HEK293 (cell line): ENCODE measurements around the gene PTH1R.

Experiments
- CTCF ChIA-PET: fragments of 350-600 bp; formaldehyde crosslinking; extraction: SDS; loops from one replicate; lab custom pipeline; 2021; ENCODE audit warnings: antibody characterized with exemption; lab: Yijun Ruan, JAX
- POLR2A ChIA-PET: fragments of 300-600 bp; formaldehyde crosslinking; extraction: SDS; loops from one replicate; lab custom pipeline; 2020; ENCODE audit warnings: antibody characterized with exemption, inconsistent platforms; lab: Yijun Ruan, JAX
- H3K27ac ChIP-seq: fragments of 200-500 bp; sonication (Bioruptor generic); 2 replicates; pipeline ENCODE4 v1.5.1; 2014; ENCODE audit warnings: low read depth, low read length, control low read depth, inconsistent platforms; ENCODE audit errors: extremely low read depth
- H3K36me3 ChIP-seq, 2 experiments: fragments of 200-500 bp in 1 of 2; sonication (Bioruptor generic) in 1 of 2; 1 replicate in 1 of 2; 2 replicates in 1 of 2; pipeline ENCODE4 v1.5.1; 2014 to 2017; ENCODE audit warnings: inconsistent platforms in 2 of 2, low read length in 2 of 2; ENCODE audit not compliant: control insufficient read depth in 2 of 2, insufficient read depth in 1 of 2
- H3K4me1 ChIP-seq: fragments of 200-500 bp; sonication (Bioruptor generic); 2 replicates; pipeline ENCODE4 v1.5.1; 2014; ENCODE audit warnings: mild to moderate bottlenecking, low read length, inconsistent platforms; ENCODE audit not compliant: control insufficient read depth, insufficient read depth
- H3K4me3 ChIP-seq: 2 replicates; pipeline ENCODE4 v1.5.1; 2011; ENCODE audit warnings: low read depth, mild to moderate bottlenecking, control low read depth, low read length, moderate library complexity
- H3K9me3 ChIP-seq: fragments of 200-500 bp; sonication (Bioruptor generic); 2 replicates; pipeline ENCODE4 v1.5.1; 2014; ENCODE audit warnings: low read depth, low read length, inconsistent platforms; ENCODE audit not compliant: control insufficient read depth, insufficient read depth
- EGR2 ChIP-seq: fragments of 450-650 bp; formaldehyde crosslinking; IDR thresholded peaks from 2 replicates; pipeline ENCODE4 v1.5.1; 2016; ENCODE audit warnings: low read depth, missing biosample characterization, missing genetic modification characterization
- KLF1 ChIP-seq: fragments of 450-650 bp; formaldehyde crosslinking; IDR thresholded peaks from 2 replicates; pipeline ENCODE4 v1.5.1; 2016; ENCODE audit warnings: missing biosample characterization, missing genetic modification characterization
- KLF7 ChIP-seq: fragments of 450-650 bp; formaldehyde crosslinking; IDR thresholded peaks from 2 replicates; pipeline ENCODE4 v1.5.1; 2016; ENCODE audit warnings: missing biosample characterization, missing genetic modification characterization, borderline replicate concordance
- RBAK ChIP-seq: fragments of 450-650 bp; formaldehyde crosslinking; IDR thresholded peaks from 2 replicates; pipeline ENCODE4 v1.5.1; 2016; ENCODE audit warnings: missing biosample characterization, missing genetic modification characterization
- SP2 ChIP-seq: fragments of 450-650 bp; formaldehyde crosslinking; IDR thresholded peaks from 2 replicates; pipeline ENCODE4 v1.5.1; 2016; ENCODE audit warnings: missing biosample characterization, missing genetic modification characterization
- SP7 ChIP-seq: fragments of 450-650 bp; formaldehyde crosslinking; IDR thresholded peaks from 2 replicates; pipeline ENCODE4 v1.5.1; 2016; ENCODE audit warnings: missing biosample characterization, missing genetic modification characterization
- ZBTB20 ChIP-seq: fragments of 450-650 bp; formaldehyde crosslinking; IDR thresholded peaks from 2 replicates; pipeline ENCODE4 v1.5.1; 2016; ENCODE audit warnings: missing biosample characterization, missing genetic modification characterization
- ZBTB48 ChIP-seq: fragments of 450-650 bp; formaldehyde crosslinking; IDR thresholded peaks from 2 replicates; pipeline ENCODE4 v1.5.1; 2016; ENCODE audit warnings: missing biosample characterization, missing genetic modification characterization
- ZFP69B ChIP-seq: fragments of 450-650 bp; formaldehyde crosslinking; IDR thresholded peaks from 2 replicates; pipeline ENCODE4 v1.5.1; 2016; ENCODE audit warnings: missing biosample characterization, missing genetic modification characterization
- ZNF10 ChIP-seq: fragments of 450-650 bp; formaldehyde crosslinking; IDR thresholded peaks from 2 replicates; pipeline ENCODE4 v1.5.1; 2017; ENCODE audit warnings: missing biosample characterization, missing genetic modification characterization
- ZNF140 ChIP-seq: fragments of 450-650 bp; formaldehyde crosslinking; IDR thresholded peaks from 2 replicates; pipeline ENCODE4 v1.5.1; 2016; ENCODE audit warnings: missing biosample characterization, missing genetic modification characterization
- ZNF335 ChIP-seq: fragments of 450-650 bp; formaldehyde crosslinking; conservative IDR thresholded peaks from 2 replicates; pipeline ENCODE4 v1.5.1; 2016; ENCODE audit warnings: missing biosample characterization, missing genetic modification characterization
- ZNF391 ChIP-seq: fragments of 450-650 bp; formaldehyde crosslinking; IDR thresholded peaks from 2 replicates; pipeline ENCODE4 v1.5.1; 2016; ENCODE audit warnings: low read depth, missing biosample characterization, missing genetic modification characterization, borderline replicate concordance
- ZNF530 ChIP-seq: fragments of 450-650 bp; formaldehyde crosslinking; IDR thresholded peaks from 2 replicates; pipeline ENCODE4 v1.5.1; 2016; ENCODE audit warnings: low read depth, missing biosample characterization, missing genetic modification characterization
- TF ChIP-seq, protein P1 (sequence below): fragments of 450-650 bp; formaldehyde crosslinking; IDR thresholded peaks from 2 replicates; pipeline ENCODE4 v1.5.1; 2017; ENCODE audit warnings: missing biosample characterization, missing genetic modification characterization
- TF ChIP-seq, protein P2 (sequence below): fragments of 450-650 bp; formaldehyde crosslinking; IDR thresholded peaks from 2 replicates; pipeline ENCODE4 v1.5.1; 2016; ENCODE audit warnings: missing biosample characterization, missing genetic modification characterization
- TF ChIP-seq, protein P3 (sequence below): fragments of 450-650 bp; formaldehyde crosslinking; IDR thresholded peaks from 2 replicates; pipeline ENCODE4 v1.5.1; 2016; ENCODE audit warnings: missing biosample characterization, missing genetic modification characterization
- TF ChIP-seq, protein P4 (sequence below): fragments of 450-650 bp; formaldehyde crosslinking; IDR thresholded peaks from 2 replicates; pipeline ENCODE4 v1.5.1; 2017; ENCODE audit warnings: missing biosample characterization, missing genetic modification characterization
- TF ChIP-seq, protein P5 (sequence below): fragments of 450-650 bp; formaldehyde crosslinking; optimal IDR thresholded peaks from 2 replicates; pipeline ENCODE3; 2016; ENCODE audit warnings: missing biosample characterization, mild to moderate bottlenecking, missing genetic modification characterization
- TF ChIP-seq, protein P6 (sequence below): fragments of 450-650 bp; formaldehyde crosslinking; IDR thresholded peaks from 2 replicates; pipeline ENCODE4 v1.5.1; 2016; ENCODE audit warnings: missing biosample characterization, missing genetic modification characterization

PTH1R gene

DNA sequence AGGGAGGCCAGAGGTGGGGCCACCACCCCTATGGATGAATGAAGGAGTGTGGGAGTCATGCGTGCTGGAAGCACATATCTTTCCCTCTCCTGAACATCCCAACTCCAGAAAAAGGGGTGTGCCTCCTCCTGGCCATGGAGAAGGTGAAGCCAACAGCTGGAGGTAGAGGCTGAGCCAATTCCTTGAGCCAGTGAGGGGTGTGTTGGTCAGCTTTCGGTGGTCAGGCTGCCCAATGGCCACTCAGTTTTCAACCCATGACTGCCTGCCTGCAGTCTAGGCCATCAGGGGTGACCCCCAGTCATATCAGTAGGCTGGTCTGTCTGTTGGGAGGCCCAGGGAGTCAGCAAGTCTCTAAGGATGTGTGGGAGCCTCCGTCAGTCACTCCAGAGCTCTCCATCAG, 13.6 kb downstream of the PTH1R start:
- H3K4me1 ChIP-seq = no peaks in the 10 kb centered on the region
- H3K36me3 ChIP-seq = no peaks in the 10 kb centered on the region
- no peak overlapping the region for H3K27ac ChIP-seq
- no peaks in the 10 kb centered on the region for H3K9me3 ChIP-seq
- H3K4me3 ChIP-seq = no peak overlapping the region
- TF ChIP-seq, protein P1, sequence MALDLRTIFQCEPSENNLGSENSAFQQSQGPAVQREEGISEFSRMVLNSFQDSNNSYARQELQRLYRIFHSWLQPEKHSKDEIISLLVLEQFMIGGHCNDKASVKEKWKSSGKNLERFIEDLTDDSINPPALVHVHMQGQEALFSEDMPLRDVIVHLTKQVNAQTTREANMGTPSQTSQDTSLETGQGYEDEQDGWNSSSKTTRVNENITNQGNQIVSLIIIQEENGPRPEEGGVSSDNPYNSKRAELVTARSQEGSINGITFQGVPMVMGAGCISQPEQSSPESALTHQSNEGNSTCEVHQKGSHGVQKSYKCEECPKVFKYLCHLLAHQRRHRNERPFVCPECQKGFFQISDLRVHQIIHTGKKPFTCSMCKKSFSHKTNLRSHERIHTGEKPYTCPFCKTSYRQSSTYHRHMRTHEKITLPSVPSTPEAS (tag by site-specific recombination) = no peak
- TF ChIP-seq, protein P2, sequence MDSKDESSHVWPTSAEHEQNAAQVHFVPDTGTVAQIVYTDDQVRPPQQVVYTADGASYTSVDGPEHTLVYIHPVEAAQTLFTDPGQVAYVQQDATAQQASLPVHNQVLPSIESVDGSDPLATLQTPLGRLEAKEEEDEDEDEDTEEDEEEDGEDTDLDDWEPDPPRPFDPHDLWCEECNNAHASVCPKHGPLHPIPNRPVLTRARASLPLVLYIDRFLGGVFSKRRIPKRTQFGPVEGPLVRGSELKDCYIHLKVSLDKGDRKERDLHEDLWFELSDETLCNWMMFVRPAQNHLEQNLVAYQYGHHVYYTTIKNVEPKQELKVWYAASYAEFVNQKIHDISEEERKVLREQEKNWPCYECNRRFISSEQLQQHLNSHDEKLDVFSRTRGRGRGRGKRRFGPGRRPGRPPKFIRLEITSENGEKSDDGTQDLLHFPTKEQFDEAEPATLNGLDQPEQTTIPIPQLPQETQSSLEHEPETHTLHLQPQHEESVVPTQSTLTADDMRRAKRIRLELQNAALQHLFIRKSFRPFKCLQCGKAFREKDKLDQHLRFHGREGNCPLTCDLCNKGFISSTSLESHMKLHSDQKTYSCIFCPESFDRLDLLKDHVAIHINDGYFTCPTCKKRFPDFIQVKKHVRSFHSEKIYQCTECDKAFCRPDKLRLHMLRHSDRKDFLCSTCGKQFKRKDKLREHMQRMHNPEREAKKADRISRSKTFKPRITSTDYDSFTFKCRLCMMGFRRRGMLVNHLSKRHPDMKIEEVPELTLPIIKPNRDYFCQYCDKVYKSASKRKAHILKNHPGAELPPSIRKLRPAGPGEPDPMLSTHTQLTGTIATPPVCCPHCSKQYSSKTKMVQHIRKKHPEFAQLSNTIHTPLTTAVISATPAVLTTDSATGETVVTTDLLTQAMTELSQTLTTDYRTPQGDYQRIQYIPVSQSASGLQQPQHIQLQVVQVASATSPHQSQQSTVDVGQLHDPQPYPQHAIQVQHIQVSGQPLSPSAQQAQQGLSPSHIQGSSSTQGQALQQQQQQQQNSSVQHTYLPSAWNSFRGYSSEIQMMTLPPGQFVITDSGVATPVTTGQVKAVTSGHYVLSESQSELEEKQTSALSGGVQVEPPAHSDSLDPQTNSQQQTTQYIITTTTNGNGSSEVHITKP = peak; percentile 85
- TF ChIP-seq RBAK (tag by site-specific recombination) (no peak), EGR2 (tag by site-specific recombination) (no peak), KLF7 (tag by site-specific recombination) (no peak), ZNF10 (no peak), ZBTB48 (tag by site-specific recombination) (no peak), ZNF140 (tag by site-specific recombination) (no peak)
- TF ChIP-seq, protein P3, sequence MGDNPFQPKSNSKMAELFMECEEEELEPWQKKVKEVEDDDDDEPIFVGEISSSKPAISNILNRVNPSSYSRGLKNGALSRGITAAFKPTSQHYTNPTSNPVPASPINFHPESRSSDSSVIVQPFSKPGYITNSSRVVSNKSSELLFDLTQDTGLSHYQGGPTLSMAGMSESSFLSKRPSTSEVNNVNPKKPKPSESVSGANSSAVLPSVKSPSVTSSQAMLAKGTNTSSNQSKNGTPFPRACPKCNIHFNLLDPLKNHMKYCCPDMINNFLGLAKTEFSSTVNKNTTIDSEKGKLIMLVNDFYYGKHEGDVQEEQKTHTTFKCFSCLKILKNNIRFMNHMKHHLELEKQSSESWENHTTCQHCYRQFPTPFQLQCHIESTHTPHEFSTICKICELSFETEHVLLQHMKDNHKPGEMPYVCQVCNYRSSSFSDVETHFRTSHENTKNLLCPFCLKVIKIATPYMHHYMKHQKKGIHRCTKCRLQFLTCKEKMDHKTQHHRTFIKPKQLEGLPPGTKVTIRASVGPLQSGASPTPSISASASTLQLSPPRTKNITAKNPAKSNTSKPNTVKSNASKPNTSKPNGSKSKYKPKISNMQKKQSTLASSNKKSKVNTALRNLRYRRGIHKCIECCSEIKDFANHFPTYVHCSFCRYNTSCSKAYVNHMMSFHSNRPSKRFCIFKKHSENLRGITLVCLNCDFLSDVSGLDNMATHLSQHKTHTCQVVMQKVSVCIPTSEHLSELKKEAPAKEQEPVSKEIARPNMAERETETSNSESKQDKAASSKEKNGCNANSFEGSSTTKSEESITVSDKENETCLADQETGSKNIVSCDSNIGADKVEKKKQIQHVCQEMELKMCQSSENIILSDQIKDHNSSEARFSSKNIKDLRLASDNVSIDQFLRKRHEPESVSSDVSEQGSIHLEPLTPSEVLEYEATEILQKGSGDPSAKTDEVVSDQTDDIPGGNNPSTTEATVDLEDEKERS (tag by site-specific recombination) = no peak
- ChIA-PET CTCF (interaction anchor here (0.6 kb wide), 1 partner anchor 269 kb away, joined by 7 read pairs; no protein-coding TSS in a partner anchor), POLR2A (no interaction called here)

DNA sequence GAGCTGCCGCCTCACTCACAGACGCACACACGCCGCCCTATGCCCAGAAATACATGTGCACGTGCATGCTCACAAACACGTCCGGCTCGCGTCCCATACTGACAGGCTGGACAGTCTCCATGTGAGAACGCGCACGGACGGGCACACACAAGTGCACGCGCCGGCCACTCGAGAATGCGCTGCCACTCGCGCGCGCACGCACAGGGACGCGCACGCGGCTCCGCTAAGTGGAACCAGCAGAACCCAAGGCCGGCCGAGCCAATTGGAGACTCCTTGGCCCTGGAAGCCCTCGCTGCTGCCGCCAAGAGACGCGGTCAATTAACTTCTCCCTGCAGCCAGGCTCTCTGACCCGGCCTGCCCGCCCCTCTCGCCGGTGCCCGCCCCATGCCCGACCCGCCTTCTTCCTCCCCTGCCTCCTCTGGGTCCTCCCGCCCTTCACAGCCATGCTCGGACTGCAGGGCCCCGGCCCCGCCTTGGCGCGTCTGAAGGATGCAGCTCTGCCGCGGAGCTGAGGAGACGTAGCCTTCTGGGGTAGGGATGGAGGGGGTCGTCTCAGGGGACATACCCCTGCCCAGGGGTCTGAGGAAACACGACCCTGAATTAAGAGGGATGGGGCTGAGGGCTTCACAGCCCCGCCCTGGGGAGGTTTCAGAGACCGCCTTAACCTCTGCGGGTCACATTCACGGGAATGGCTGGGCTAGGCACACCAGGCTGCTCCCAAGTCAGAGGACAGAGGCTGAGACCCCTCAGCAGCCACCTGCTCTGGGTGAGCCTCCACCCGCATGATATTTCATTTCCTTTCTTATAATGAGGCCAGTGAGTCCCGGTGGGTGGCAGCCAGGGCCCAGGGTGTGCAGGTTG, 15.0 kb downstream of the PTH1R start:
- Histone ChIP-seq H3K27ac (no peak overlapping the region), H3K9me3 (no peaks in the 10 kb centered on the region), H3K4me3 (no peak overlapping the region), H3K36me3 (no peaks in the 10 kb centered on the region), H3K4me1 (no peaks in the 10 kb centered on the region)
- TF ChIP-seq, protein P4, sequence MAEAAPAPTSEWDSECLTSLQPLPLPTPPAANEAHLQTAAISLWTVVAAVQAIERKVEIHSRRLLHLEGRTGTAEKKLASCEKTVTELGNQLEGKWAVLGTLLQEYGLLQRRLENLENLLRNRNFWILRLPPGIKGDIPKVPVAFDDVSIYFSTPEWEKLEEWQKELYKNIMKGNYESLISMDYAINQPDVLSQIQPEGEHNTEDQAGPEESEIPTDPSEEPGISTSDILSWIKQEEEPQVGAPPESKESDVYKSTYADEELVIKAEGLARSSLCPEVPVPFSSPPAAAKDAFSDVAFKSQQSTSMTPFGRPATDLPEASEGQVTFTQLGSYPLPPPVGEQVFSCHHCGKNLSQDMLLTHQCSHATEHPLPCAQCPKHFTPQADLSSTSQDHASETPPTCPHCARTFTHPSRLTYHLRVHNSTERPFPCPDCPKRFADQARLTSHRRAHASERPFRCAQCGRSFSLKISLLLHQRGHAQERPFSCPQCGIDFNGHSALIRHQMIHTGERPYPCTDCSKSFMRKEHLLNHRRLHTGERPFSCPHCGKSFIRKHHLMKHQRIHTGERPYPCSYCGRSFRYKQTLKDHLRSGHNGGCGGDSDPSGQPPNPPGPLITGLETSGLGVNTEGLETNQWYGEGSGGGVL (tag by site-specific recombination) = peak; percentile 44; the same call in 1 of the 2 replicates
- TF ChIP-seq ZNF335 (tag by site-specific recombination) (peak; percentile 44), ZFP69B (tag by site-specific recombination) (no peak), KLF1 (tag by site-specific recombination) (peak; percentile 63; the same call in 1 of the 2 replicates), ZBTB20 (tag by site-specific recombination) (peak; percentile 61; the same call in 1 of the 2 replicates), SP7 (no peak), SP2 (peak; percentile 33), ZNF391 (tag by site-specific recombination) (no peak), ZNF530 (tag by site-specific recombination) (no peak)
- TF ChIP-seq, protein P5, sequence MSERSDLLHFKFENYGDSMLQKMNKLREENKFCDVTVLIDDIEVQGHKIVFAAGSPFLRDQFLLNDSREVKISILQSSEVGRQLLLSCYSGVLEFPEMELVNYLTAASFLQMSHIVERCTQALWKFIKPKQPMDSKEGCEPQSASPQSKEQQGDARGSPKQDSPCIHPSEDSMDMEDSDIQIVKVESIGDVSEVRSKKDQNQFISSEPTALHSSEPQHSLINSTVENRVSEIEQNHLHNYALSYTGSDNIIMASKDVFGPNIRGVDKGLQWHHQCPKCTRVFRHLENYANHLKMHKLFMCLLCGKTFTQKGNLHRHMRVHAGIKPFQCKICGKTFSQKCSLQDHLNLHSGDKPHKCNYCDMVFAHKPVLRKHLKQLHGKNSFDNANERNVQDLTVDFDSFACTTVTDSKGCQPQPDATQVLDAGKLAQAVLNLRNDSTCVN (tag by site-specific recombination) = peak; percentile 59
- TF ChIP-seq, protein P6, sequence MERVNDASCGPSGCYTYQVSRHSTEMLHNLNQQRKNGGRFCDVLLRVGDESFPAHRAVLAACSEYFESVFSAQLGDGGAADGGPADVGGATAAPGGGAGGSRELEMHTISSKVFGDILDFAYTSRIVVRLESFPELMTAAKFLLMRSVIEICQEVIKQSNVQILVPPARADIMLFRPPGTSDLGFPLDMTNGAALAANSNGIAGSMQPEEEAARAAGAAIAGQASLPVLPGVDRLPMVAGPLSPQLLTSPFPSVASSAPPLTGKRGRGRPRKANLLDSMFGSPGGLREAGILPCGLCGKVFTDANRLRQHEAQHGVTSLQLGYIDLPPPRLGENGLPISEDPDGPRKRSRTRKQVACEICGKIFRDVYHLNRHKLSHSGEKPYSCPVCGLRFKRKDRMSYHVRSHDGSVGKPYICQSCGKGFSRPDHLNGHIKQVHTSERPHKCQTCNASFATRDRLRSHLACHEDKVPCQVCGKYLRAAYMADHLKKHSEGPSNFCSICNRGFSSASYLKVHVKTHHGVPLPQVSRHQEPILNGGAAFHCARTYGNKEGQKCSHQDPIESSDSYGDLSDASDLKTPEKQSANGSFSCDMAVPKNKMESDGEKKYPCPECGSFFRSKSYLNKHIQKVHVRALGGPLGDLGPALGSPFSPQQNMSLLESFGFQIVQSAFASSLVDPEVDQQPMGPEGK = no peak
- ChIA-PET POLR2A (no interaction called here), CTCF (interaction anchor here (0.7 to 0.9 kb wide), 2 partner anchors 17 to 187 kb away, joined by 3 to 4 read pairs; no protein-coding TSS in a partner anchor)
